Spleen (tissue), 7 donors: ENCODE measurements around the gene CLASP2.

Experiments used
- POLR2AphosphoS5 ChIP-seq, 3 donors: sonication (generic); formaldehyde crosslinking; IDR thresholded peaks; one replicate each; pipeline ENCODE4 v1.5.1; 2017; ENCODE audit warnings: antibody characterized with exemption in 3 of 3
- TF ChIP-seq, protein P1 (sequence below), 11 experiments: fragments of 200-600 bp in 7 of 11; fragments of 450-650 bp in 4 of 11; sonication (generic) in 4 of 11; IDR thresholded peaks in 8 of 11; conservative IDR thresholded peaks in 3 of 11; 1 replicate in 7 of 11; 2 replicates in 4 of 11; pipeline versions ENCODE4 v1.4.0 to v1.8.0; 2016 to 2021; ENCODE audit warnings: antibody characterized with exemption in 11 of 11, inconsistent platforms in 4 of 11, mild to moderate bottlenecking in 1 of 11
- donor health status: DM: no; HTN: no; CAD: no; lungs with moderate emphysema.
- donor health status: DM: no; HTN: no; CAD: no.
- donor health status: DM: no; HTN: no; CAD: no.

DNA sequence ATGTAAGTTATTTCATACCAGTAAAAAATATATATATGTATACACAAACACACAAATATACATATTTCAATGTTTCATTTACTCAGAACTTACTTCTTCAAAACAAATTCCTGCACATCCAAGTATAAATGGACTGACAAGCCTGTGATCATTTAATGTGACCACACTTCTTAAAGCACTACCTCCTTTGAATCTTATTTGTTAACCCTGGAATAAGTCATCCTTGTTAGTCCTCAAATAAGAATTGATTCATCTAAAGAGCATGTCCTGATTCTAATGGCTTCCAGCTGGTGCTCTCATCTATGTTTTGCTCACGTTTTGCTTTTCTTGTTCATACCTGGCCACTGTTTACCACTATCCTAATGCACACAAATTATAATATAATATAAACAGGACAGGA lies 173.9 kb downstream of the CLASP2 start:
- TF ChIP-seq, protein P1, sequence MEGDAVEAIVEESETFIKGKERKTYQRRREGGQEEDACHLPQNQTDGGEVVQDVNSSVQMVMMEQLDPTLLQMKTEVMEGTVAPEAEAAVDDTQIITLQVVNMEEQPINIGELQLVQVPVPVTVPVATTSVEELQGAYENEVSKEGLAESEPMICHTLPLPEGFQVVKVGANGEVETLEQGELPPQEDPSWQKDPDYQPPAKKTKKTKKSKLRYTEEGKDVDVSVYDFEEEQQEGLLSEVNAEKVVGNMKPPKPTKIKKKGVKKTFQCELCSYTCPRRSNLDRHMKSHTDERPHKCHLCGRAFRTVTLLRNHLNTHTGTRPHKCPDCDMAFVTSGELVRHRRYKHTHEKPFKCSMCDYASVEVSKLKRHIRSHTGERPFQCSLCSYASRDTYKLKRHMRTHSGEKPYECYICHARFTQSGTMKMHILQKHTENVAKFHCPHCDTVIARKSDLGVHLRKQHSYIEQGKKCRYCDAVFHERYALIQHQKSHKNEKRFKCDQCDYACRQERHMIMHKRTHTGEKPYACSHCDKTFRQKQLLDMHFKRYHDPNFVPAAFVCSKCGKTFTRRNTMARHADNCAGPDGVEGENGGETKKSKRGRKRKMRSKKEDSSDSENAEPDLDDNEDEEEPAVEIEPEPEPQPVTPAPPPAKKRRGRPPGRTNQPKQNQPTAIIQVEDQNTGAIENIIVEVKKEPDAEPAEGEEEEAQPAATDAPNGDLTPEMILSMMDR (IDR thresholded peaks at IDR 0.05 in 8 of 11, conservative IDR thresholded peaks at IDR 0.05 in 3 of 11) = no peak
- no peak for TF ChIP-seq POLR2AphosphoS5 (IDR thresholded peaks at IDR 0.05)
